ENCODE results near the gene ATP9A.

DNA sequence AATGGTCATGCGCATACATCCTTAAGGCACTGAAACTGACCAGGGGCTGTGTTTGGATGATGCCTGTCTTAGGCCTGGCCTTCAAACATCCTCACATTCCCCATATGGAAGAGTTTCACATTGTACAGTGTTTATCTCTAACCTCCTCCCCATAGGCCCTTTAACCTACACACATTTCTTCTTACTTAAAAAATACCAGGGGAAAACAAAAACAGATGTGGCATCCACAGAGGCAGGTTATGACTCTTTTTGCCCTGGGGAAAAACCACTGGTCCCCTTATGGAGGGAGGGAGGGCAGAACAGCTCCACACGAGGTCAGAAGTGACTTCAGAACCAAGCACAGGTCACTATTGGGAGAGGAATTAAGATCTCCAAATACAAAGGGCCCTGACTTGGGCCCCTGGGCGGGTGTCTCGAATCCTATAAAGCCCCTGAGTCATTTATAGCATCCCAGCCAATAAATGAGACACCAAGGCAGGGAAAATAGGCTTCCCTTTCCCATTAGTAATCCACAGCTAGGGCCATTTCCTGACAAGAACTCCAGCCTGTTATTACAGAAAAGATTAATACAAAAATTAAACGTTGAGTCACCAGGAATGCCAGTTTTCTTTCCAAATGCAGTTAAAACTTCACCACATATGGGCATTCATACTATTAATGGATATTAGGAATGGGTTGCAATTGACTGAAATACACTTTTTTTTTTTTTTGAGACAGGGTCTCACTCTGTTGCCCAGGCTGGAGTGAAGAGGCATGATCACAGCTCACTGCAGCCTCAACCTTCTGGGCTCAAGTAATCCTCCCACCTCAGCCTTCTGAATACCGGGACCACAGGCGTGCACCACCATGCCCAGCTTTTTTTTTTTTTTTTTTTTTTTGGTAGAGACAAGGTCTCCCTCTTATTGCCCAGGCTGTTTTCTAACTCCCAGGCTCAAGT, 107.2 kb downstream of the ATP9A start:
- TF ChIP-seq, protein P1, sequence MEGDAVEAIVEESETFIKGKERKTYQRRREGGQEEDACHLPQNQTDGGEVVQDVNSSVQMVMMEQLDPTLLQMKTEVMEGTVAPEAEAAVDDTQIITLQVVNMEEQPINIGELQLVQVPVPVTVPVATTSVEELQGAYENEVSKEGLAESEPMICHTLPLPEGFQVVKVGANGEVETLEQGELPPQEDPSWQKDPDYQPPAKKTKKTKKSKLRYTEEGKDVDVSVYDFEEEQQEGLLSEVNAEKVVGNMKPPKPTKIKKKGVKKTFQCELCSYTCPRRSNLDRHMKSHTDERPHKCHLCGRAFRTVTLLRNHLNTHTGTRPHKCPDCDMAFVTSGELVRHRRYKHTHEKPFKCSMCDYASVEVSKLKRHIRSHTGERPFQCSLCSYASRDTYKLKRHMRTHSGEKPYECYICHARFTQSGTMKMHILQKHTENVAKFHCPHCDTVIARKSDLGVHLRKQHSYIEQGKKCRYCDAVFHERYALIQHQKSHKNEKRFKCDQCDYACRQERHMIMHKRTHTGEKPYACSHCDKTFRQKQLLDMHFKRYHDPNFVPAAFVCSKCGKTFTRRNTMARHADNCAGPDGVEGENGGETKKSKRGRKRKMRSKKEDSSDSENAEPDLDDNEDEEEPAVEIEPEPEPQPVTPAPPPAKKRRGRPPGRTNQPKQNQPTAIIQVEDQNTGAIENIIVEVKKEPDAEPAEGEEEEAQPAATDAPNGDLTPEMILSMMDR (IDR thresholded peaks at IDR 0.05; ENCODE audit: poor library complexity, severe bottlenecking): no peak
- TF ChIP-seq TAF1 (IDR thresholded peaks at IDR 0.05; ENCODE audit: low read depth) (no peak), EP300 (conservative IDR thresholded peaks at IDR 0.05; ENCODE audit: poor library complexity, severe bottlenecking) (no peak)

Measured in neural cell (in vitro differentiated cells).